Measurements from ENCODE around the gene SVBP. TPM values are rescaled to one million over a fixed set of nuclear protein-coding genes. Genes with fewer than 3 reads are reported as not detected.
A peak's percentile ranks its signal among the peaks of the same experiment; 100 is the strongest.
"Not testable (repeated sequence)": the region's sequence is repeated elsewhere in the genome, so short reads cannot be mapped to it uniquely, and the experiment has no call there.

Gene SVBP
- total RNA-seq, 3 donors from 2014 or later (not counting 1 experiment from before 2014, with no cell fraction given): 13.8 to 16.1 (median 15.2) TPM

DNA sequence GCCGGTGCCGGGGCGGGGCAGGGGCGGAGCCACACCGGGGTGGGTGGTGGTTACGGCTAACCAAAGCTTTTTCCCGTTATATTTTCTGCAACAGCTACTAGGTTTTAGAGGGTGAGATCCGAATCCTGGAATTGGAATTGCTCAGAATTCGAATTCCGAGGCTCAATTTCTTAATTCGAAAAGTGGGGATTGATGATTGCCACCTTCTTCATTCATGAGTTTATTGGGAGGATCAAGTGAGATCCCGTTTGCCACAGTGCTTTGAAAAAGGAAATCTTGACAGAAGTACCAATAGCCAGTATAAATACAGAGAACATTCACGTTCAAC lies 207 bp upstream of the SVBP start:
- WGBS (ENCODE audit: insufficient coverage): under 1% methylated on average over 12 of the region's 13 CpGs

GRCh38 chr1:42815941-42816584 lies 1.1 kb downstream of the SVBP start:
- ATAC-seq (no peak), DNase-seq (no peak)
- Mint-ChIP-seq H3K4me3 (peak overlapping the region; percentile 80), H3K27ac (peak overlapping the region; percentile 80 to 84), H3K4me1 (peaks cover 19 to 36% of the 10 kb centered on the region in 2 donors), H3K9me3 (no peaks in the 10 kb centered on the region), H3K36me3 (no peaks in the 10 kb centered on the region), H3K27me3 (ENCODE audit: low read depth in 2 of 2) (no peaks in the 10 kb centered on the region)
- H3K4me1 ChIP-seq (ENCODE audit: control insufficient read depth, insufficient read depth, low read length): peaks cover 10% of the 10 kb centered on the region
- TF ChIP-seq, protein P1, sequence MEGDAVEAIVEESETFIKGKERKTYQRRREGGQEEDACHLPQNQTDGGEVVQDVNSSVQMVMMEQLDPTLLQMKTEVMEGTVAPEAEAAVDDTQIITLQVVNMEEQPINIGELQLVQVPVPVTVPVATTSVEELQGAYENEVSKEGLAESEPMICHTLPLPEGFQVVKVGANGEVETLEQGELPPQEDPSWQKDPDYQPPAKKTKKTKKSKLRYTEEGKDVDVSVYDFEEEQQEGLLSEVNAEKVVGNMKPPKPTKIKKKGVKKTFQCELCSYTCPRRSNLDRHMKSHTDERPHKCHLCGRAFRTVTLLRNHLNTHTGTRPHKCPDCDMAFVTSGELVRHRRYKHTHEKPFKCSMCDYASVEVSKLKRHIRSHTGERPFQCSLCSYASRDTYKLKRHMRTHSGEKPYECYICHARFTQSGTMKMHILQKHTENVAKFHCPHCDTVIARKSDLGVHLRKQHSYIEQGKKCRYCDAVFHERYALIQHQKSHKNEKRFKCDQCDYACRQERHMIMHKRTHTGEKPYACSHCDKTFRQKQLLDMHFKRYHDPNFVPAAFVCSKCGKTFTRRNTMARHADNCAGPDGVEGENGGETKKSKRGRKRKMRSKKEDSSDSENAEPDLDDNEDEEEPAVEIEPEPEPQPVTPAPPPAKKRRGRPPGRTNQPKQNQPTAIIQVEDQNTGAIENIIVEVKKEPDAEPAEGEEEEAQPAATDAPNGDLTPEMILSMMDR (IDR thresholded peaks at IDR 0.05): no peak
- H3K9me3 ChIP-seq (ENCODE audit: control insufficient read depth, insufficient read depth, low read length): no peaks in the 10 kb centered on the region
- no peaks in the 10 kb centered on the region for H3K36me3 ChIP-seq (ENCODE audit: control insufficient read depth, insufficient read depth, low read length)
- intact Hi-C loops (cut with micrococcal nuclease): no loop called here
- H3K27me3 ChIP-seq (ENCODE audit: control insufficient read depth, insufficient read depth, low read length): no peaks in the 10 kb centered on the region
- H3K27ac ChIP-seq (ENCODE audit: low read length): peak overlapping the region; percentile 83
- H3K4me3 ChIP-seq (ENCODE audit: low read length): peak overlapping the region; percentile 84
- 39% methylated on average over 6 of the region's 7 CpGs for WGBS (ENCODE audit: insufficient coverage)

More for the DNA sequence above, 207 bp upstream of the SVBP start:
- Mint-ChIP-seq H3K4me3 (peak overlapping the region; percentile 80), H3K27ac (peak overlapping the region; percentile 80 to 84), H3K4me1 (peaks cover 19 to 31% of the 10 kb centered on the region in 2 donors), H3K36me3 (no peaks in the 10 kb centered on the region), H3K27me3 (ENCODE audit: low read depth in 2 of 2) (no peaks in the 10 kb centered on the region), H3K9me3 (no peaks in the 10 kb centered on the region)
- Histone ChIP-seq H3K4me3 (ENCODE audit: low read length) (peak overlapping the region; percentile 41), H3K9me3 (ENCODE audit: control insufficient read depth, insufficient read depth, low read length) (no peaks in the 10 kb centered on the region), H3K4me1 (ENCODE audit: control insufficient read depth, insufficient read depth, low read length) (peaks cover 10% of the 10 kb centered on the region), H3K36me3 (ENCODE audit: control insufficient read depth, insufficient read depth, low read length) (no peaks in the 10 kb centered on the region), H3K27me3 (ENCODE audit: control insufficient read depth, insufficient read depth, low read length) (no peaks in the 10 kb centered on the region), H3K27ac (ENCODE audit: low read length) (no peak overlapping the region)
- TF ChIP-seq, protein P1 (IDR thresholded peaks at IDR 0.05): no peak
- intact Hi-C loops (cut with micrococcal nuclease): loop anchor here (1.0 kb wide), 2 partner anchors 29 to 50 kb away; partner anchors contain the start of genes C1orf50, P3H1 and ZNF691
- ATAC-seq (no peak), DNase-seq (no peak)

- H3K9me3 ChIP-seq (ENCODE audit: control insufficient read depth, insufficient read depth, low read length); H3K4me1 ChIP-seq (ENCODE audit: control insufficient read depth, insufficient read depth, low read length); H3K36me3 Mint-ChIP-seq; H3K27me3 ChIP-seq (ENCODE audit: control insufficient read depth, insufficient read depth, low read length); H3K4me3 ChIP-seq (ENCODE audit: low read length); intact Hi-C loops (cut with micrococcal nuclease); H3K27ac Mint-ChIP-seq; H3K27ac ChIP-seq (ENCODE audit: low read length); H3K9me3 Mint-ChIP-seq; DNase-seq; H3K27me3 Mint-ChIP-seq (ENCODE audit: low read depth in 2 of 2); ATAC-seq; H3K36me3 ChIP-seq (ENCODE audit: control insufficient read depth, insufficient read depth, low read length); H3K4me3 Mint-ChIP-seq: not testable (repeated sequence)
- WGBS (ENCODE audit: insufficient coverage): no CpG with 5 or more reads among the region's 3 CpGs
- peaks cover 19 to 31% of the 10 kb centered on the region in 2 donors for H3K4me1 Mint-ChIP-seq
These were observed 2.4 kb downstream of the SVBP start for GRCh38 chr1:42814815-42815214.

DNA sequence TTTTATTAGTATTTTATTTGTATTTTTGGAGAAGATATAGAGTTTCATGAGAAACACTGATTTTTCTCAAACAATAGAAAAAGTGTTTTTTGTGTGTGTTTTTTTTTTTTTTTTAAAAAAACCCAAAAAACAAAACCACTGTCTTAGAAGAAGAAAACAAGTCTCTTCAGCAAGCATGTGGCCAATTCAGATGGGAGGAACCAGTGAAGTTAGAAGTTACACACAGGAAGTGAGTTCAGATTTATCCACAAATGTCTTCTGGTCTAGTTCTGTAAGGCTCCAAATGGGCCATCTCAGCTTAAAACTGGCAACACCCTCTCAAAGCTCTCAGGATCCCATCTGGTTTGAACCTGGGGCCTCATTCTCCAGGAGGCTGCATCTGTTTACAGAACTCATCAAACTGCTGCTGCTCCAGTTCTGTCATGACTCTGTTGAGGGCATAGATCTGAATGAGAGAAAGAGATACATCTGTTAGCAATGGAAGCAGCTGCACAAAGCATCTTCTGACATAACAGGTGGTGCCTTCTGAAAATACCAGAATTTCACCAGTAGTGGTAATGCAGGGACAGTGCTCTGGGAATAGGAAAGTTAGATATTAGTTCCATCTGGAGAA lies 10.0 kb downstream of the SVBP start:
- DNase-seq (no peak), ATAC-seq (no peak)
- Mint-ChIP-seq H3K4me1 (peaks cover 6 to 10% of the 10 kb centered on the region in 2 donors), H3K4me3 (no peak overlapping the region), H3K27me3 (ENCODE audit: low read depth in 2 of 2) (no peaks in the 10 kb centered on the region), H3K9me3 (no peaks in the 10 kb centered on the region), H3K27ac (no peak overlapping the region), H3K36me3 (no peaks in the 10 kb centered on the region)
- H3K4me3 ChIP-seq (ENCODE audit: low read length): no peak overlapping the region
- no peaks in the 10 kb centered on the region for H3K4me1 ChIP-seq (ENCODE audit: control insufficient read depth, insufficient read depth, low read length)
- H3K36me3 ChIP-seq (ENCODE audit: control insufficient read depth, insufficient read depth, low read length): no peaks in the 10 kb centered on the region
- no peak overlapping the region for H3K27ac ChIP-seq (ENCODE audit: low read length)
- TF ChIP-seq, protein P1 (IDR thresholded peaks at IDR 0.05): no peak
- no peaks in the 10 kb centered on the region for H3K27me3 ChIP-seq (ENCODE audit: control insufficient read depth, insufficient read depth, low read length)
- no peaks in the 10 kb centered on the region for H3K9me3 ChIP-seq (ENCODE audit: control insufficient read depth, insufficient read depth, low read length)
- intact Hi-C loops (cut with micrococcal nuclease): no loop called here

Measured in natural killer cell (primary cell).